ENCODE data around the gene CRIP3. TPM values are rescaled to one million over a fixed set of nuclear protein-coding genes. Genes with fewer than 3 reads are reported as not detected.
A peak's percentile ranks its signal among the peaks of the same experiment; 100 is the strongest.

The CRIP3 gene
- total RNA-seq, 4 donors from 2014 or later: 0.82 to 1.4 TPM; not detected in 2

DNA sequence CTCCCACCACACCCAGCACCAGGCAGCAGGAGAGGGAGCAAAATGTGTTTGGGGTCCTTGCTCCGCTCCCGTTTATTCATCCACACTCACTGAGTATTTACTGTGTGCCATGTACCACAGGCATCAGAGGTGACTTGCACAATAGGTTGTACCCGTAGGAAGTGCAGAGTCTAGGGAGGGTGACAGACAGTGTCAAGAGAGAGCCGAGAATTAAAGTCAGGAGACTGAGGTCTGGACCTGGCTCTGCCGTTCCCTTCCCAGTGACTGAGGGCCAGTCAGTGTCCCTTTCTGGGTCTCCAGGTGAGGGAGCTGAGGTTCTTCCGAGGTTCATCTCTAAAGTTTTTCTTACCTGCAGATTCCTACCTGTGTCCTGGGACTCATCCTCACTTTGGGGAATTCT is 43.1 kb downstream of the CRIP3 start:
- TF ChIP-seq EP300 (IDR thresholded peaks at IDR 0.05; ENCODE audit: low read depth) (no peak), POLR2A (IDR thresholded peaks at IDR 0.05) (no peak), POLR2AphosphoS5 (IDR thresholded peaks at IDR 0.05) (no peak)
- TF ChIP-seq, protein P1, sequence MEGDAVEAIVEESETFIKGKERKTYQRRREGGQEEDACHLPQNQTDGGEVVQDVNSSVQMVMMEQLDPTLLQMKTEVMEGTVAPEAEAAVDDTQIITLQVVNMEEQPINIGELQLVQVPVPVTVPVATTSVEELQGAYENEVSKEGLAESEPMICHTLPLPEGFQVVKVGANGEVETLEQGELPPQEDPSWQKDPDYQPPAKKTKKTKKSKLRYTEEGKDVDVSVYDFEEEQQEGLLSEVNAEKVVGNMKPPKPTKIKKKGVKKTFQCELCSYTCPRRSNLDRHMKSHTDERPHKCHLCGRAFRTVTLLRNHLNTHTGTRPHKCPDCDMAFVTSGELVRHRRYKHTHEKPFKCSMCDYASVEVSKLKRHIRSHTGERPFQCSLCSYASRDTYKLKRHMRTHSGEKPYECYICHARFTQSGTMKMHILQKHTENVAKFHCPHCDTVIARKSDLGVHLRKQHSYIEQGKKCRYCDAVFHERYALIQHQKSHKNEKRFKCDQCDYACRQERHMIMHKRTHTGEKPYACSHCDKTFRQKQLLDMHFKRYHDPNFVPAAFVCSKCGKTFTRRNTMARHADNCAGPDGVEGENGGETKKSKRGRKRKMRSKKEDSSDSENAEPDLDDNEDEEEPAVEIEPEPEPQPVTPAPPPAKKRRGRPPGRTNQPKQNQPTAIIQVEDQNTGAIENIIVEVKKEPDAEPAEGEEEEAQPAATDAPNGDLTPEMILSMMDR (IDR thresholded peaks at IDR 0.05): no peak
- no peaks in the 10 kb centered on the region for H3K27me3 ChIP-seq
- in situ Hi-C loops (cut with MboI; ENCODE audit: low pct_ligation_motif_present in 1 of 4, low pct_unique_long_range_greater_than_20kb in 1 of 4, low sequenced_read_pairs in 3 of 4) (loop anchor here in 1 of 4 donors (10.0 kb wide), 1 partner anchor 69 kb away; no protein-coding TSS in a partner anchor), intact Hi-C loops (cut with DNase I; ENCODE audit: low total_unique reads) (no loop called here)
- H3K9me3 ChIP-seq: no peaks in the 10 kb centered on the region
- peaks cover 25 to 37% (median 34%) of the 10 kb centered on the region in 4 donors for H3K4me1 ChIP-seq
- no peaks in the 10 kb centered on the region for H3K36me3 ChIP-seq
- no peak overlapping the region for H3K4me3 ChIP-seq
- H3K27ac ChIP-seq: no peak overlapping the region
- 72 to 83% methylated on average over 4 to 6 of the region's 6 CpGs for WGBS, 2 donors (ENCODE audit: low coverage in 1 of 2)
- no peak for DNase-seq

DNA sequence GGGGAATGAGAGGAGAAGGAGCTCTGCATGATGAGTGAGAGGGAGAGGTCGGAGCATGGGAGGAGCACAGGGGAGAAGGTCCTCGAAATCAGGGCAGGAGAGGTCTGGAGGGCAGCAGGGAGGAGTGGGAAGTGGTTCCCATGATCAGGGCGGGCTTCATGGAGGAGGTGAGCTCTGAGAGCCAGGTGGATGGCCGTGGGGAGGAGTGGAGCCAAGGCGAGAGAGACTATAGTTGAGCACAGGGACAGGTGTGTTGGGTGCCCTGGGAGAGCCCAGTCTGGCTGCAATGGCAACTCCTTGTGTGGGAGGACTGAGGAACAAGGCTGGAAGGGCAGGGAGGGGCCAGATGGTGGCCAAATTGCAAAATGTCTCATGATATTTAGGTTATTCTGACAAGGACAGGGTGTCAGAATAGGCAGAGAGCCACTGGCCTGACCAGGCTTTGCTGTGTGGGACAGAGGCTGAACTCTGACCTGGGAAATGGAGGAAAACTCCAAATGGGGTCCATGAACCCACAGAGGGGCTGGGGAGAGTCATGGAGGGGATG is 44.0 kb downstream of the CRIP3 start:
- TF ChIP-seq POLR2AphosphoS5 (IDR thresholded peaks at IDR 0.05): no peak
- TF ChIP-seq, protein P1 (IDR thresholded peaks at IDR 0.05): no peak
- Histone ChIP-seq H3K4me3 (no peak overlapping the region), H3K9me3 (no peaks in the 10 kb centered on the region), H3K4me1 (peaks cover 18 to 28% (median 26%) of the 10 kb centered on the region in 4 donors), H3K27ac (no peak overlapping the region), H3K36me3 (no peaks in the 10 kb centered on the region), H3K27me3 (no peaks in the 10 kb centered on the region)
- in situ Hi-C loops (cut with MboI; ENCODE audit: low pct_ligation_motif_present in 1 of 4, low pct_unique_long_range_greater_than_20kb in 1 of 4, low sequenced_read_pairs in 3 of 4): loop anchor here in 1 of 4 donors (10.0 kb wide), 1 partner anchor 70 kb away; no protein-coding TSS in a partner anchor
- DNase-seq: no peak
- intact Hi-C loops (cut with DNase I; ENCODE audit: low total_unique reads): loop anchor here (5.0 kb wide), 2 partner anchors 68 to 243 kb away; no protein-coding TSS in a partner anchor
- WGBS, 2 donors (ENCODE audit: low coverage in 1 of 2): 83 to 90% methylated on average over 2 to 5 of the region's 5 CpGs

DNA sequence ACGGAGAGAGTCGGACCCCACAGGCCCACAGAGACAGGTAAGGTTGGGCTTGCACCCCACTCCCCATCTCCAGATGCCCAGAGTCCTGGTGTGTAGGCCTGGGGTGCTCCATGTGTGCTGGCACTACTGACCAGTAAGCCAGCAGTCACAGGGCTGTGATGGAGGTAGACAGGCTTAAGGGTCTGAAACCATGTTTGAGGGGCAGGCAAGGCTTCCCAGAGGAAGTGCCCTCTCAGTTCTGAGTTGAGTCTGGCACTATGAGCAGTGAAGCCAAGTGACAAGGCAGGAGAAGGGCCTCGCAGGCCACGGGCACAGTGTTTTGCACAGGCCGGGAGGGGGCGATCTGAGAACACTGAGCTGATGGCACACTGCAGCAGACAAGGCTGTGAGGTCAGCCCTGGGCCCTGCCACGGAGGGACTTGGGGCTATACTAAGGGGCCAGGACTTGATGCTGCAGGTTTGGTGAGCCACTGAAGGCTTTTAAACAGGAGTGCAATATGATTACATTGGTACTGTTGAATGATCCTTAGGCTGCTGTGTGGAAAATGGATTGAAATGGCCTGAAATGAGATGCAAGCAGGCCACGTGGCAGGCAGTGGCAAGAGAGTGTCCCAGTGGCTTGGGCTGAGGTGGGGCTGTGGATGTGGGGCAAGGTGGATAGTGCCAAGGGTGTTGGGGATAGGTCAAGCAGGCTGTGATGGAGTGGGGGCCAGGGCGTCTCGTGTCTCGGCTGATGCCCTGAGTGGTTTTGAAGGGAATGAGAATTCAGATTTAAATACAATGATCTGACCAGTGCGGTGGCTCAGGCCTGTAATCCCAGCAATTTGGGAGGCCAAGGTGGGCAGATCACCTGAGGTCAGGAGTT is 45.1 kb downstream of the CRIP3 start:
- Histone ChIP-seq H3K27me3 (no peaks in the 10 kb centered on the region), H3K36me3 (no peaks in the 10 kb centered on the region), H3K27ac (no peak overlapping the region), H3K4me3 (no peak overlapping the region), H3K4me1 (peaks cover 10 to 16% (median 15%) of the 10 kb centered on the region in 4 donors), H3K9me3 (no peaks in the 10 kb centered on the region)
- in situ Hi-C loops (cut with MboI; ENCODE audit: low pct_ligation_motif_present in 1 of 4, low pct_unique_long_range_greater_than_20kb in 1 of 4, low sequenced_read_pairs in 3 of 4) (loop anchor here in 1 of 4 donors (10.0 kb wide), 1 partner anchor 71 kb away; no protein-coding TSS in a partner anchor), intact Hi-C loops (cut with DNase I; ENCODE audit: low total_unique reads) (loop anchor here (5.0 kb wide), 2 partner anchors 69 to 244 kb away; no protein-coding TSS in a partner anchor)
- DNase-seq: peak; percentile 88
- WGBS, 2 donors (ENCODE audit: low coverage in 1 of 2): 39% methylated on average over 11 of the region's 12 CpGs; no CpG with 5 or more reads in 1 of the 2 donors
- TF ChIP-seq POLR2AphosphoS5 (IDR thresholded peaks at IDR 0.05): no peak
- TF ChIP-seq EP300 (IDR thresholded peaks at IDR 0.05; ENCODE audit: low read depth): no peak
- TF ChIP-seq, protein P1 (IDR thresholded peaks at IDR 0.05): peak; percentile 73 to 89 (median 79)

DNA sequence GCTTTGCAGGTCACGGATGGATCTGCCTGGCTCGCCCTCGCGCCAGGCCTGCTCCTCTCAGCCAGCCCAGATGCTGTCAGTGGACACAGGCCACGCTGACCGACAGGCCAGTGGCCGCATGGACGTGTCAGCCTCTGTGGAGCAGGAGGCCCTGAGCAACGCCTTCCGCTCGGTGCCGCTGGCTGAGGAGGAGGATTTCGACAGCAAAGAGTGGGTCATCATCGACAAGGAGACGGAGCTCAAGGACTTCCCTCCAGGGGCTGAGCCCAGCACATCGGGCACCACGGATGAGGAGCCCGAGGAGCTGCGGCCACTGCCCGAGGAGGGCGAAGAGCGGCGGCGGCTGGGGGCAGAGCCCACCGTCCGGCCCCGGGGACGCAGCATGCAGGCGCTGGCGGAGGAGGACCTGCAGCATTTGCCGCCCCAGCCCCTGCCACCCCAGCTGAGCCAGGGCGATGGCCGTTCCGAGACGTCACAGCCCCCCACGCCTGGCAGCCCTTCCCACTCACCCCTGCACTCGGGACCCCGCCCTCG is 45.8 kb downstream of the CRIP3 start:
- in situ Hi-C loops (cut with MboI; ENCODE audit: low pct_ligation_motif_present in 1 of 4, low pct_unique_long_range_greater_than_20kb in 1 of 4, low sequenced_read_pairs in 3 of 4): loop anchor here in 1 of 4 donors (10.0 kb wide), 1 partner anchor 72 kb away; no protein-coding TSS in a partner anchor
- intact Hi-C loops (cut with DNase I; ENCODE audit: low total_unique reads): loop anchor here (5.0 kb wide), 2 partner anchors 69 to 244 kb away; no protein-coding TSS in a partner anchor
- no peaks in the 10 kb centered on the region for H3K36me3 ChIP-seq

More for the DNA sequence above, 45.8 kb downstream of the CRIP3 start:
- H3K4me1 ChIP-seq: peaks cover 3 to 9% (median 8%) of the 10 kb centered on the region in 4 donors
- no peak for DNase-seq
- H3K27me3 ChIP-seq: no peaks in the 10 kb centered on the region
- WGBS, 2 donors (ENCODE audit: low coverage in 1 of 2): 93% methylated on average over 31 of the region's 39 CpGs; no CpG with 5 or more reads in 1 of the 2 donors
- no peak overlapping the region for H3K27ac ChIP-seq
- TF ChIP-seq EP300 (IDR thresholded peaks at IDR 0.05; ENCODE audit: low read depth) (no peak), POLR2A (IDR thresholded peaks at IDR 0.05) (no peak), POLR2AphosphoS5 (IDR thresholded peaks at IDR 0.05) (no peak)
- TF ChIP-seq, protein P1 (IDR thresholded peaks at IDR 0.05): no peak
- H3K9me3 ChIP-seq: no peaks in the 10 kb centered on the region
- no peak overlapping the region for H3K4me3 ChIP-seq
